ENCODE results near the gene ANKRD44.

DNA sequence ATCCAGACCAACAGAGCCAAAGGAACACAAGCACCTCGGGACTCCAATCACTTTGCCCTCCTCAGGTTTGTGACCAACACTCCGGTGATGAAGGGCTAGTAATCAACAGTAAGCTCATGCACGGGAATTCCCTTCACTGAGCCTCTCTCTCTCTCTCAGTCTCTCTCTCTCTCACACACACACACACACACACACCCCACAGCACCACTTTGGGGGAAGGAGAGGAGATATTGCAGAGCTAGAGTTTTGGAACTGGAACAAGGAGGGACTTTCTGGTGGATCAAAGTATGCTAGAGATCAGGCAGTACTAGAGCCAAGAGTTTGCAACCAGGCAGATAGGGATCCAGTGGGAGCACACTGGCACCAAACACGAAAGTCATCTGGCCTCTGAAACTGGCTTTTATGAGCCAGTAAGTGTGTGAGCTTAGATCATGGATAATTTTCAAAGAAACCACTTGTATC is 98.7 kb downstream of the ANKRD44 start:
- TF ChIP-seq, protein P1, sequence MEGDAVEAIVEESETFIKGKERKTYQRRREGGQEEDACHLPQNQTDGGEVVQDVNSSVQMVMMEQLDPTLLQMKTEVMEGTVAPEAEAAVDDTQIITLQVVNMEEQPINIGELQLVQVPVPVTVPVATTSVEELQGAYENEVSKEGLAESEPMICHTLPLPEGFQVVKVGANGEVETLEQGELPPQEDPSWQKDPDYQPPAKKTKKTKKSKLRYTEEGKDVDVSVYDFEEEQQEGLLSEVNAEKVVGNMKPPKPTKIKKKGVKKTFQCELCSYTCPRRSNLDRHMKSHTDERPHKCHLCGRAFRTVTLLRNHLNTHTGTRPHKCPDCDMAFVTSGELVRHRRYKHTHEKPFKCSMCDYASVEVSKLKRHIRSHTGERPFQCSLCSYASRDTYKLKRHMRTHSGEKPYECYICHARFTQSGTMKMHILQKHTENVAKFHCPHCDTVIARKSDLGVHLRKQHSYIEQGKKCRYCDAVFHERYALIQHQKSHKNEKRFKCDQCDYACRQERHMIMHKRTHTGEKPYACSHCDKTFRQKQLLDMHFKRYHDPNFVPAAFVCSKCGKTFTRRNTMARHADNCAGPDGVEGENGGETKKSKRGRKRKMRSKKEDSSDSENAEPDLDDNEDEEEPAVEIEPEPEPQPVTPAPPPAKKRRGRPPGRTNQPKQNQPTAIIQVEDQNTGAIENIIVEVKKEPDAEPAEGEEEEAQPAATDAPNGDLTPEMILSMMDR (IDR thresholded peaks at IDR 0.05): no peak
- TF ChIP-seq POLR2AphosphoS5 (IDR thresholded peaks at IDR 0.05; ENCODE audit: low read depth, low read length): no peak
